Measurements from ENCODE around the gene FARP2. TPM values are rescaled to one million over a fixed set of nuclear protein-coding genes. Genes with fewer than 3 reads are reported as not detected.

The FARP2 gene
- total and polyA plus RNA-seq, 2 experiments from 2014 or later = 16.0 to 22.6 TPM

- Mint-ChIP-seq H3K4me1 (peaks cover 11% of the 10 kb centered on the region; the same call in 2 of the 3 replicates), H3K4me3 (peak overlapping the region; percentile 75), H3K9me3 (no peaks in the 10 kb centered on the region), H3K36me3 (ENCODE audit: low read depth) (no peaks in the 10 kb centered on the region; the same call in 2 of the 3 replicates), H3K27me3 (ENCODE audit: insufficient read depth, low read depth, poor library complexity) (peaks cover 36% of the 10 kb centered on the region), H3K27ac (no peak overlapping the region)
- Histone ChIP-seq H3K4me1 (ENCODE audit: insufficient read depth) (peaks cover 5% of the 10 kb centered on the region; the same call in 1 of the 2 replicates), H4K20me1 (replicated peaks; ENCODE audit: insufficient read depth) (no peaks in the 10 kb centered on the region), H3K9me2 (ENCODE audit: insufficient read depth) (no peaks in the 10 kb centered on the region), H3K27me3 (ENCODE audit: insufficient read depth) (peaks cover 41% of the 10 kb centered on the region), H3K4me3 (peak overlapping the region; percentile 72), H3K79me2 (replicated peaks; ENCODE audit: insufficient read depth) (no peaks in the 10 kb centered on the region), H3K27ac (ENCODE audit: low read depth) (no peak overlapping the region), H3F3A (replicated peaks; ENCODE audit: low read depth) (no peaks in the 10 kb centered on the region; the same call in 1 of the 2 replicates), H3K4me2 (peak overlapping the region; percentile 88), H3K36me3 (ENCODE audit: insufficient read depth) (no peaks in the 10 kb centered on the region), H2AFZ (peak overlapping the region; percentile 97)
- ATAC-seq = peak; percentile 83
- DNase-seq (ENCODE audit: low spot score) = peak; percentile 90
- TF ChIP-seq EZH2 (IDR thresholded peaks at IDR 0.05; ENCODE audit: low read depth, unreplicated experiment) (no peak), POLR2AphosphoS5 (IDR thresholded peaks at IDR 0.05; ENCODE audit: low read depth) (peak; percentile 33; the same call in 1 of the 2 replicates)
Observed at GRCh38 chr2:241540771-241541561, 184.9 kb downstream of the FARP2 start.

- no peaks in the 10 kb centered on the region for H3K9me3 Mint-ChIP-seq
- H3K4me1 ChIP-seq (ENCODE audit: insufficient read depth) = peaks cover 7% of the 10 kb centered on the region; the same call in 1 of the 2 replicates
- no peaks in the 10 kb centered on the region for H3K36me3 ChIP-seq (ENCODE audit: insufficient read depth)
- H3K27me3 Mint-ChIP-seq (ENCODE audit: insufficient read depth, low read depth, poor library complexity) = peaks cover 36% of the 10 kb centered on the region
- peak overlapping the region; percentile 72 for H3K4me3 ChIP-seq
- H3K9me2 ChIP-seq (ENCODE audit: insufficient read depth) = no peaks in the 10 kb centered on the region
- H3K36me3 Mint-ChIP-seq (ENCODE audit: low read depth) = no peaks in the 10 kb centered on the region; the same call in 2 of the 3 replicates
- no peak for DNase-seq (ENCODE audit: low spot score)
- peaks cover 11% of the 10 kb centered on the region; the same call in 2 of the 3 replicates for H3K4me1 Mint-ChIP-seq
- H4K20me1 ChIP-seq (replicated peaks; ENCODE audit: insufficient read depth) = no peaks in the 10 kb centered on the region
- no peak overlapping the region for H3K27ac Mint-ChIP-seq
- peak overlapping the region; percentile 95 for H2AFZ ChIP-seq
- H3F3A ChIP-seq (replicated peaks; ENCODE audit: low read depth) = no peaks in the 10 kb centered on the region; the same call in 1 of the 2 replicates
- H3K4me3 Mint-ChIP-seq = peak overlapping the region; percentile 58
- H3K27me3 ChIP-seq (ENCODE audit: insufficient read depth) = peaks cover 41% of the 10 kb centered on the region
- peak; percentile 55 for ATAC-seq
- no peaks in the 10 kb centered on the region for H3K79me2 ChIP-seq (replicated peaks; ENCODE audit: insufficient read depth)
- peak overlapping the region; percentile 88 for H3K4me2 ChIP-seq
- H3K27ac ChIP-seq (ENCODE audit: low read depth) = no peak overlapping the region
- TF ChIP-seq EZH2phosphoT487 (IDR thresholded peaks at IDR 0.05; ENCODE audit: unreplicated experiment) (no peak), JUNB (IDR thresholded peaks at IDR 0.05; ENCODE audit: unreplicated experiment) (no peak), CREB1 (CRISPR knock-in tag; IDR thresholded peaks at IDR 0.05; ENCODE audit: low read depth) (no peak), ZNF462 (CRISPR knock-in tag; IDR thresholded peaks at IDR 0.05) (no peak), EZH2 (IDR thresholded peaks at IDR 0.05; ENCODE audit: low read depth, unreplicated experiment) (no peak), ZNF114 (CRISPR knock-in tag; IDR thresholded peaks at IDR 0.05) (no peak), POLR2AphosphoS5 (IDR thresholded peaks at IDR 0.05; ENCODE audit: low read depth) (no peak), CTCF (conservative IDR thresholded peaks at IDR 0.05; ENCODE audit: low read depth in 2 of 2) (no peak)
Observed at GRCh38 chr2:241541564-241542277, 185.6 kb downstream of the FARP2 start.

All from GM23338 (cell line).